AG04450 (cell line): ENCODE results near the gene PDGFB. TPM values are rescaled to one million over a fixed set of nuclear protein-coding genes. Genes with fewer than 3 reads are reported as not detected.
A peak's percentile ranks its signal among the peaks of the same experiment; 100 is the strongest.

Experiments used
- CTCF ChIA-PET: fragments of 300-600, 350-600 bp; formaldehyde crosslinking; extraction: SDS; loops from one replicate; lab custom pipeline; 2022; ENCODE audit warnings: antibody characterized with exemption, inconsistent platforms; lab: Charles Lee
- POLR2A ChIA-PET: fragments of 350-600 bp; formaldehyde crosslinking; extraction: SDS; loops from one replicate; lab custom pipeline; 2021; ENCODE audit warnings: antibody characterized with exemption, inconsistent platforms; lab: Yijun Ruan, JAX
- DNase-seq: peaks from one replicate; pipeline ENCODE4 v3.0.0-alpha.2; 2011; ENCODE audit warnings: low read depth, low spot score
- H3K27ac ChIP-seq: one replicate; pipeline ENCODE4 v1.5.1; 2012; ENCODE audit warnings: low read depth, low read length, control low read depth
- H3K27me3 ChIP-seq: one replicate; pipeline ENCODE4 v1.6.0; 2012; ENCODE audit warnings: low read length; ENCODE audit not compliant: control insufficient read depth, insufficient read depth
- H3K4me3 ChIP-seq: 2 replicates; pipeline ENCODE4 v1.5.1; 2011; ENCODE audit warnings: mild to moderate bottlenecking, low read depth, low read length, control low read depth
- H3K9me3 ChIP-seq: 2 replicates; pipeline ENCODE4 v1.5.1; 2012; ENCODE audit warnings: low read length; ENCODE audit not compliant: control insufficient read depth, insufficient read depth
- CTCF ChIP-seq: IDR thresholded peaks from 2 replicates; pipeline ENCODE4 v1.5.1; 2011; ENCODE audit warnings: low read depth, low read length, control low read depth, inconsistent platforms
- polyA plus RNA-seq: library from polyadenylated mRNA; depleted of rRNA; stranded (reverse); fragments of >200 nt; gene quantifications from 2 replicates; pipeline ENCODE4 v1.2.3, GENCODE V29; 2011

Gene PDGFB
- polyA plus RNA-seq, 1 experiment, result 0.19 TPM

- Histone ChIP-seq H3K27me3 (peaks cover 54% of the 10 kb centered on the region), H3K4me3 (peak overlapping the region; percentile 13; the same call in 1 of the 2 replicates), H3K9me3 (no peaks in the 10 kb centered on the region; the same call in 1 of the 2 replicates), H3K27ac (no peak overlapping the region)
- ChIA-PET POLR2A (no interaction called here), CTCF (interaction anchor here (1.1 kb wide), 1 partner anchor 72 kb away, joined by 3 read pairs; no protein-coding TSS in a partner anchor)
- no peak for DNase-seq
- no peak for TF ChIP-seq CTCF
Observed at GRCh38 chr22:39243439-39244135, 1.2 kb downstream of the PDGFB start.

- ChIA-PET CTCF (interaction anchor here (1.1 kb wide), 1 partner anchor 73 kb away, joined by 3 read pairs; no protein-coding TSS in a partner anchor), POLR2A (no interaction called here)
- Histone ChIP-seq H3K27ac (no peak overlapping the region), H3K27me3 (peaks cover 57% of the 10 kb centered on the region), H3K9me3 (no peaks in the 10 kb centered on the region; the same call in 1 of the 2 replicates), H3K4me3 (peak overlapping the region; percentile 13; the same call in 1 of the 2 replicates)
- DNase-seq, result no peak
- TF ChIP-seq CTCF, result no peak
Observed at GRCh38 chr22:39242595-39243438, 2.0 kb downstream of the PDGFB start.

- Histone ChIP-seq H3K27ac (no peak overlapping the region), H3K27me3 (peaks cover 55% of the 10 kb centered on the region), H3K9me3 (no peaks in the 10 kb centered on the region; the same call in 1 of the 2 replicates), H3K4me3 (no peak overlapping the region)
- ChIA-PET POLR2A (interaction anchor here (1.2 kb wide), 1 partner anchor 278 kb away, joined by 3 read pairs; the partner anchor contains the start of gene ATF4), CTCF (interaction anchor here (0.8 kb wide), 1 partner anchor 69 kb away, joined by 3 read pairs; no protein-coding TSS in a partner anchor)
- no peak for TF ChIP-seq CTCF
- DNase-seq, result no peak
Observed at GRCh38 chr22:39241794-39242594, 2.8 kb downstream of the PDGFB start.

GRCh38 chr22:39240831-39241793 lies 3.7 kb downstream of the PDGFB start:
- Histone ChIP-seq H3K9me3 (no peaks in the 10 kb centered on the region; the same call in 1 of the 2 replicates), H3K4me3 (no peak overlapping the region), H3K27ac (no peak overlapping the region), H3K27me3 (peaks cover 52% of the 10 kb centered on the region)
- ChIA-PET CTCF (interaction anchor here (0.8 kb wide), 1 partner anchor 70 kb away, joined by 3 read pairs; no protein-coding TSS in a partner anchor), POLR2A (interaction anchor here (0.7 to 1.2 kb wide), 2 partner anchors 46 to 279 kb away, joined by 3 to 5 read pairs; partner anchors contain the start of gene ATF4)
- TF ChIP-seq CTCF, result no peak
- no peak for DNase-seq
